ENCODE data around the gene P4HA2.
A peak's percentile ranks its signal among the peaks of the same experiment; 100 is the strongest.

P4HA2 gene

GRCh38 chr5:132227485-132228240 is at the start of gene P4HA2:
Gene P4HA2, minus strand, starts transcription at chr5:132227853. Its CDS starts 9,227 bp downstream, at chr5:132218626.
- Histone ChIP-seq H3K79me2 (ENCODE audit: low read length) (no peaks in the 10 kb centered on the region), H2AFZ (ENCODE audit: low read length) (peak within 1 kb of the TSS; percentile 89), H3F3A (ENCODE audit: insufficient read depth, low read length) (no peaks in the 10 kb centered on the region), H3K36me3 (replicated peaks; ENCODE audit: insufficient read depth, low read length) (no peaks in the 10 kb centered on the region), H3K9me3 (replicated peaks; ENCODE audit: insufficient read depth, low read length) (no peaks in the 10 kb centered on the region), H3K27me3 (replicated peaks; ENCODE audit: insufficient read depth, low read length) (no peaks in the 10 kb centered on the region), H3K9ac (ENCODE audit: low read length) (peak within 1 kb of the TSS; percentile 48; the same call in 1 of the 2 replicates), H3K9me2 (replicated peaks; ENCODE audit: insufficient read depth, low read length) (no peaks in the 10 kb centered on the region), H3K4me2 (ENCODE audit: low read depth, low read length) (peak within 1 kb of the TSS; percentile 94), H3K27ac (ENCODE audit: low read length) (no peak within 1 kb of the TSS), H4K20me1 (ENCODE audit: insufficient read depth, low read length) (no peaks in the 10 kb centered on the region), H3K4me3 (ENCODE audit: low read length) (peak within 1 kb of the TSS; percentile 73), H3K4me1 (ENCODE audit: low read length) (no peaks in the 10 kb centered on the region)
- DNase-seq = peak; percentile 79
- no peak for TF ChIP-seq EZH2phosphoT487 (IDR thresholded peaks at IDR 0.05; ENCODE audit: low read length)
- TF ChIP-seq, protein P1, sequence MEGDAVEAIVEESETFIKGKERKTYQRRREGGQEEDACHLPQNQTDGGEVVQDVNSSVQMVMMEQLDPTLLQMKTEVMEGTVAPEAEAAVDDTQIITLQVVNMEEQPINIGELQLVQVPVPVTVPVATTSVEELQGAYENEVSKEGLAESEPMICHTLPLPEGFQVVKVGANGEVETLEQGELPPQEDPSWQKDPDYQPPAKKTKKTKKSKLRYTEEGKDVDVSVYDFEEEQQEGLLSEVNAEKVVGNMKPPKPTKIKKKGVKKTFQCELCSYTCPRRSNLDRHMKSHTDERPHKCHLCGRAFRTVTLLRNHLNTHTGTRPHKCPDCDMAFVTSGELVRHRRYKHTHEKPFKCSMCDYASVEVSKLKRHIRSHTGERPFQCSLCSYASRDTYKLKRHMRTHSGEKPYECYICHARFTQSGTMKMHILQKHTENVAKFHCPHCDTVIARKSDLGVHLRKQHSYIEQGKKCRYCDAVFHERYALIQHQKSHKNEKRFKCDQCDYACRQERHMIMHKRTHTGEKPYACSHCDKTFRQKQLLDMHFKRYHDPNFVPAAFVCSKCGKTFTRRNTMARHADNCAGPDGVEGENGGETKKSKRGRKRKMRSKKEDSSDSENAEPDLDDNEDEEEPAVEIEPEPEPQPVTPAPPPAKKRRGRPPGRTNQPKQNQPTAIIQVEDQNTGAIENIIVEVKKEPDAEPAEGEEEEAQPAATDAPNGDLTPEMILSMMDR (IDR thresholded peaks at IDR 0.05; ENCODE audit: low read length) = no peak
- no peak for TF ChIP-seq EZH2 (optimal IDR thresholded peaks at IDR 0.05; ENCODE audit: low read depth, low read length)

- H3K27me3 ChIP-seq (replicated peaks; ENCODE audit: insufficient read depth, low read length) = no peaks in the 10 kb centered on the region
- H3K36me3 ChIP-seq (replicated peaks; ENCODE audit: insufficient read depth, low read length) = no peaks in the 10 kb centered on the region
- H2AFZ ChIP-seq (ENCODE audit: low read length) = no peak overlapping the region
- no peaks in the 10 kb centered on the region for H3K9me3 ChIP-seq (replicated peaks; ENCODE audit: insufficient read depth, low read length)
- H4K20me1 ChIP-seq (ENCODE audit: insufficient read depth, low read length) = no peaks in the 10 kb centered on the region
- no peak overlapping the region for H3K4me2 ChIP-seq (ENCODE audit: low read depth, low read length)
- H3K79me2 ChIP-seq (ENCODE audit: low read length) = no peaks in the 10 kb centered on the region
- H3K9ac ChIP-seq (ENCODE audit: low read length) = no peak overlapping the region
- no peaks in the 10 kb centered on the region for H3K4me1 ChIP-seq (ENCODE audit: low read length)
- H3K27ac ChIP-seq (ENCODE audit: low read length) = no peak overlapping the region
- TF ChIP-seq EZH2 (optimal IDR thresholded peaks at IDR 0.05; ENCODE audit: low read depth, low read length) (no peak), EZH2phosphoT487 (IDR thresholded peaks at IDR 0.05; ENCODE audit: low read length) (no peak)
- TF ChIP-seq, protein P1 (IDR thresholded peaks at IDR 0.05; ENCODE audit: low read length) = no peak
- DNase-seq = no peak
- no peaks in the 10 kb centered on the region for H3F3A ChIP-seq (ENCODE audit: insufficient read depth, low read length)
- no peak overlapping the region for H3K4me3 ChIP-seq (ENCODE audit: low read length)
- no peaks in the 10 kb centered on the region for H3K9me2 ChIP-seq (replicated peaks; ENCODE audit: insufficient read depth, low read length)
These were observed 49.6 kb upstream of the P4HA2 start for GRCh38 chr5:132277256-132277655.

DNA sequence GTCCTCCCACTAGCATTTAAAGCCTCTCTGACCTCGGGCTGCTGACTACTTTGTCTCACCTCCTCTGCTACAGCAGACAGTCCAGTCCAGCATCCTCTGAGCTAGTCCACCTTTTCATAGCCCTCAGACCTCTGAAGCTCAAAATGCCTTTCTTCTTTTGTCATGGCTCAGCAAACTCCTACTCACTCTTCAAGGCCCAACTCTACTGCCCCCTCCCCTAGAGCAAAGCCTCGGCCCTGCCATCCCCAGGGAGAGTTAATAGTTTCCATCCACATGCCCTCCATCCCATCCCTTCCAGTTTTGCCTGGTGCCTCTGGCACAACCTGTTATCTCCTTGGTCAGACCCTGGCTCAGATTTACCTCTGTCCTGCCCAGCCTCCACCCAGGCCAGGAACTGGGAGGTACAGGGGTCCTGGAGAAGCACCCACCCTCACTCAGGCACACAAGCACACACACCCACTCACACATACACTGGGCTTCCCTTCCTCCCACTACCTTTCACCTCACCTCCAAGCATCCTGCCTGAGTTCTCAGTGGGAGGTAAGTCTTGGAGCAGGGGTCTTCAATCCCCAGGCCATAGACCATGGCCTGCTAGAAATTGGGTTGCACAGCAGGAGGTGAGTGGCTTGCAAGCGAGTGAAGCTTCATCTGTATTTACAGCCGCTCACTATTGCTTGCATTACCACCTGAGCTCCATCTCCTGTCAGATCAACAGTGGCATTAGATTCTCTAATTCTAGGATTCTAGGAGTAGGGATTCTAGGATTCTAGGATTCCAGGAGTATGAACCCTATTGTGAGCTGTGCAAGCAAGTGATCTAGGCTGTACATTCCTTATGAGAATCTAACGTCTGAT is 47.9 kb upstream of the P4HA2 start:
- Histone ChIP-seq H3K4me3 (ENCODE audit: low read length) (no peak overlapping the region), H3F3A (ENCODE audit: insufficient read depth, low read length) (no peaks in the 10 kb centered on the region), H3K9me3 (replicated peaks; ENCODE audit: insufficient read depth, low read length) (no peaks in the 10 kb centered on the region), H3K79me2 (ENCODE audit: low read length) (no peaks in the 10 kb centered on the region), H3K27ac (ENCODE audit: low read length) (no peak overlapping the region), H2AFZ (ENCODE audit: low read length) (no peak overlapping the region), H3K9ac (ENCODE audit: low read length) (no peak overlapping the region), H3K4me1 (ENCODE audit: low read length) (no peaks in the 10 kb centered on the region), H3K4me2 (ENCODE audit: low read depth, low read length) (no peak overlapping the region), H3K9me2 (replicated peaks; ENCODE audit: insufficient read depth, low read length) (no peaks in the 10 kb centered on the region), H3K27me3 (replicated peaks; ENCODE audit: insufficient read depth, low read length) (no peaks in the 10 kb centered on the region), H3K36me3 (replicated peaks; ENCODE audit: insufficient read depth, low read length) (no peaks in the 10 kb centered on the region), H4K20me1 (ENCODE audit: insufficient read depth, low read length) (no peaks in the 10 kb centered on the region)
- no peak for TF ChIP-seq EZH2 (optimal IDR thresholded peaks at IDR 0.05; ENCODE audit: low read depth, low read length)
- TF ChIP-seq EZH2phosphoT487 (IDR thresholded peaks at IDR 0.05; ENCODE audit: low read length) = no peak
- DNase-seq = no peak

Measured in MM.1S (cell line).